GM21381 (cell line): ENCODE data around the gene CHGA.

Source experiments
- ATAC-seq: cut with Tn5 transposase; IDR thresholded peaks from one replicate; pipeline ENCODE4 v1.9.1; 2021; ENCODE audit warnings: mild to moderate bottlenecking, moderate library complexity; ENCODE audit not compliant: unreplicated experiment

CHGA gene

GRCh38 chr14:92902726-92903125 is 20.2 kb upstream of the CHGA start:
- no peak for ATAC-seq

- ATAC-seq = no peak
Observed at GRCh38 chr14:92903359-92903758, 19.6 kb upstream of the CHGA start.

- ATAC-seq = no peak
Observed at GRCh38 chr14:92905667-92906066, 17.3 kb upstream of the CHGA start.

GRCh38 chr14:92906420-92906819 is 16.5 kb upstream of the CHGA start:
- ATAC-seq = no peak

GRCh38 chr14:92906823-92907222 is 16.1 kb upstream of the CHGA start:
- ATAC-seq = no peak

- no peak for ATAC-seq
Observed at GRCh38 chr14:92907316-92907911, 15.5 kb upstream of the CHGA start.

- ATAC-seq = no peak
Observed at GRCh38 chr14:92914087-92914656, 8.8 kb upstream of the CHGA start.

- ATAC-seq = no peak
Observed at GRCh38 chr14:92916201-92916600, 6.7 kb upstream of the CHGA start.

GRCh38 chr14:92917041-92917940 is 5.7 kb upstream of the CHGA start:
- ATAC-seq = no peak

- no peak for ATAC-seq
Observed at GRCh38 chr14:92917956-92918355, 5.0 kb upstream of the CHGA start.

GRCh38 chr14:92920001-92920400 is 2.9 kb upstream of the CHGA start:
- no peak for ATAC-seq

GRCh38 chr14:92922155-92922735 is 705 bp upstream of the CHGA start:
- ATAC-seq = no peak

GRCh38 chr14:92923744-92924103 is 774 bp downstream of the CHGA start:
- ATAC-seq = no peak

- ATAC-seq = no peak
Observed at GRCh38 chr14:92924247-92924646, 1.3 kb downstream of the CHGA start.

GRCh38 chr14:92925446-92925845 is 2.5 kb downstream of the CHGA start:
- no peak for ATAC-seq

- no peak for ATAC-seq
Observed at GRCh38 chr14:92926180-92926845, 3.4 kb downstream of the CHGA start.

GRCh38 chr14:92926931-92927330 is 4.0 kb downstream of the CHGA start:
- ATAC-seq = no peak

- ATAC-seq = no peak
Observed at GRCh38 chr14:92927349-92928257, 4.7 kb downstream of the CHGA start.

GRCh38 chr14:92928258-92928629 is 5.3 kb downstream of the CHGA start:
- no peak for ATAC-seq

GRCh38 chr14:92928961-92929688 is 6.2 kb downstream of the CHGA start:
- no peak for ATAC-seq
